ENCODE results near the gene DPYSL3. TPM values are rescaled to one million over a fixed set of nuclear protein-coding genes. Genes with fewer than 3 reads are reported as not detected.

DPYSL3 gene
- total and polyA plus RNA-seq, 4 donors: 0.35 to 3.6 (median 1.7) TPM

- TF ChIP-seq ZBTB33 (IDR thresholded peaks at IDR 0.05) (no peak), YY1 (IDR thresholded peaks at IDR 0.05) (no peak), NR2F2 (IDR thresholded peaks at IDR 0.05) (peak; percentile 94), MAX (IDR thresholded peaks at IDR 0.05) (no peak)
- no peaks in the 10 kb centered on the region for H3K4me1 ChIP-seq (ENCODE audit: control insufficient read depth in 4 of 4, insufficient read depth in 4 of 4, low read length in 3 of 4)
- H3K9me3 ChIP-seq (ENCODE audit: control insufficient read depth in 4 of 4, low read length in 3 of 4): no peaks in the 10 kb centered on the region
- H3K9ac ChIP-seq (ENCODE audit: low read depth in 1 of 2, low read length in 2 of 2): no peak overlapping the region
- DNase-seq (ENCODE audit: low spot score): no peak
- no peaks in the 10 kb centered on the region for H3K27me3 ChIP-seq (ENCODE audit: control insufficient read depth in 4 of 4, insufficient read depth in 4 of 4, low read length in 3 of 4)
- WGBS: 76% methylated on average over 8 of the region's 8 CpGs
- H3K4me3 ChIP-seq (ENCODE audit: low read depth in 1 of 3, low read length in 3 of 3): no peak overlapping the region
- H3K36me3 ChIP-seq (ENCODE audit: control insufficient read depth in 4 of 4, insufficient read depth in 3 of 4, low read depth in 1 of 4, low read length in 3 of 4): no peaks in the 10 kb centered on the region
- no peak overlapping the region for H3K27ac ChIP-seq (ENCODE audit: low read depth in 1 of 2, low read length in 2 of 2)
Measured at GRCh38 chr5:147396070-147396823, 113.6 kb downstream of the DPYSL3 start.

- DNase-seq (ENCODE audit: low spot score): no peak
- TF ChIP-seq HNF4G (IDR thresholded peaks at IDR 0.05): no peak
- Histone ChIP-seq H3K27me3 (ENCODE audit: control insufficient read depth in 4 of 4, insufficient read depth in 4 of 4, low read length in 3 of 4) (no peaks in the 10 kb centered on the region), H3K27ac (ENCODE audit: low read depth in 1 of 2, low read length in 2 of 2) (no peak overlapping the region), H3K4me3 (ENCODE audit: low read depth in 1 of 3, low read length in 3 of 3) (no peak overlapping the region), H3K9ac (ENCODE audit: low read depth in 1 of 2, low read length in 2 of 2) (no peak overlapping the region), H3K4me1 (ENCODE audit: control insufficient read depth in 4 of 4, insufficient read depth in 4 of 4, low read length in 3 of 4) (no peaks in the 10 kb centered on the region), H3K9me3 (ENCODE audit: control insufficient read depth in 4 of 4, low read length in 3 of 4) (no peaks in the 10 kb centered on the region), H3K36me3 (ENCODE audit: control insufficient read depth in 4 of 4, insufficient read depth in 3 of 4, low read depth in 1 of 4, low read length in 3 of 4) (no peaks in the 10 kb centered on the region)
- 72% methylated on average over 15 of the region's 15 CpGs for WGBS
Measured at GRCh38 chr5:147393874-147394672, 115.8 kb downstream of the DPYSL3 start.

- Histone ChIP-seq H3K4me3 (ENCODE audit: low read depth in 1 of 3, low read length in 3 of 3) (no peak overlapping the region), H3K4me1 (ENCODE audit: control insufficient read depth in 4 of 4, insufficient read depth in 4 of 4, low read length in 3 of 4) (no peaks in the 10 kb centered on the region), H3K36me3 (ENCODE audit: control insufficient read depth in 4 of 4, insufficient read depth in 3 of 4, low read depth in 1 of 4, low read length in 3 of 4) (no peaks in the 10 kb centered on the region), H3K9me3 (ENCODE audit: control insufficient read depth in 4 of 4, low read length in 3 of 4) (no peaks in the 10 kb centered on the region), H3K9ac (ENCODE audit: low read depth in 1 of 2, low read length in 2 of 2) (no peak overlapping the region), H3K27ac (ENCODE audit: low read depth in 1 of 2, low read length in 2 of 2) (no peak overlapping the region), H3K27me3 (ENCODE audit: control insufficient read depth in 4 of 4, insufficient read depth in 4 of 4, low read length in 3 of 4) (peaks cover 0 to 4% (median 0%) of the 10 kb centered on the region in 4 donors)
- TF ChIP-seq RAD21 (IDR thresholded peaks at IDR 0.05) (peak; percentile 22 to 55), SP1 (IDR thresholded peaks at IDR 0.05) (no peak), CTCF (IDR thresholded peaks at IDR 0.05; ENCODE audit: low read depth, low read length, missing input control) (peak; percentile 43)
- 64% methylated on average over 5 of the region's 5 CpGs for WGBS
- DNase-seq (ENCODE audit: low spot score): no peak
Measured at GRCh38 chr5:147391781-147392180, 118.1 kb downstream of the DPYSL3 start.

Data from liver (tissue), 9 donors.